Lung (tissue), 12 donors: ENCODE data around the gene ABCC2. TPM values are rescaled to one million over a fixed set of nuclear protein-coding genes. Genes with fewer than 3 reads are reported as not detected.

Experiments used
- ATAC-seq: fragments of 200-7000 bp; cut with Tn5 transposase; one replicate; pipeline ENCODE4 v1.9.1; 2020; ENCODE audit warnings: moderate number of reproducible peaks; ENCODE audit not compliant: insufficient read depth, low FRiP score
- DNase-seq, 3 donors: peaks; one replicate each; pipeline ENCODE4 v3.0.0-alpha.2; 2013 to 2017
- H3K27ac ChIP-seq, 2 donors: one replicate each; pipeline ENCODE4 v1.5.1; 2013; ENCODE audit warnings: mild to moderate bottlenecking in 2 of 2, moderate library complexity in 2 of 2, control low read depth in 1 of 2, inconsistent platforms in 1 of 2, low read depth in 1 of 2, low read length in 1 of 2
- H3K27me3 ChIP-seq, 3 donors: one replicate each; pipeline ENCODE4 v1.5.1; 2013; ENCODE audit warnings: low read length in 2 of 3; ENCODE audit not compliant: control insufficient read depth in 3 of 3, insufficient read depth in 3 of 3
- H3K36me3 ChIP-seq, 4 donors: one replicate each; pipeline ENCODE4 v1.5.1; 2013; ENCODE audit warnings: low read length in 4 of 4, mild to moderate bottlenecking in 1 of 4, moderate library complexity in 1 of 4; ENCODE audit not compliant: control insufficient read depth in 4 of 4, insufficient read depth in 4 of 4
- H3K4me1 ChIP-seq, 5 donors: one replicate each; pipeline ENCODE4 v1.5.1; 2013; ENCODE audit warnings: low read length in 5 of 5, mild to moderate bottlenecking in 2 of 5, moderate library complexity in 1 of 5; ENCODE audit not compliant: control insufficient read depth in 5 of 5, insufficient read depth in 5 of 5
- H3K4me3 ChIP-seq: one replicate; pipeline ENCODE4 v1.5.1; 2013; ENCODE audit warnings: mild to moderate bottlenecking, control low read depth, moderate library complexity
- H3K9ac ChIP-seq, 2 donors: one replicate each; pipeline ENCODE4 v1.5.1; 2013; ENCODE audit warnings: low read length in 2 of 2, control low read depth in 1 of 2; ENCODE audit not compliant: insufficient read depth in 1 of 2
- H3K9me3 ChIP-seq, 4 donors: one replicate each; pipeline ENCODE4 v1.5.1; 2013; ENCODE audit warnings: low read length in 3 of 4, mild to moderate bottlenecking in 1 of 4, moderate library complexity in 1 of 4; ENCODE audit not compliant: control insufficient read depth in 4 of 4, insufficient read depth in 3 of 4
- WGBS, 2 donors: extraction: QIAGEN DNeasy Blood & Tissue Kit; methylation state at CpG; one replicate each; pipeline ENCODE4 v1.1.7; 2013; 5-methylcytosine and 5-hydroxymethylcytosine counted together
- polyA plus RNA-seq, 2 donors: library from polyadenylated mRNA; stranded (reverse); fragments of 200-250 nt; gene quantifications; one replicate each; pipeline ENCODE4 v1.2.1, GENCODE V29; 2013
- total RNA-seq, 2 donors: library from RNA; depleted of rRNA in 1 of 2; stranded (reverse); fragments of >200 nt in 1 of 2; gene quantifications; one replicate each; pipeline ENCODE4 v1.2.1, GENCODE V29; 2014 to 2021
- TF ChIP-seq, protein P1 (sequence below): IDR thresholded peaks from 2 replicates; pipeline ENCODE4 v1.5.1; 2012; ENCODE audit warnings: mild to moderate bottlenecking; ENCODE audit errors: control extremely low read depth, extremely low read depth
- donor health status: control.
- donor health status: control.
- donor health status: Bipolar disorder and iron deficiency.
- donor health status: healthy.
- donor health status: DM: yes; HTN: yes; CAD: no.

Gene ABCC2
- total and polyA plus RNA-seq, 4 donors, result 0.47 to 1.3 (median 0.96) TPM

DNA sequence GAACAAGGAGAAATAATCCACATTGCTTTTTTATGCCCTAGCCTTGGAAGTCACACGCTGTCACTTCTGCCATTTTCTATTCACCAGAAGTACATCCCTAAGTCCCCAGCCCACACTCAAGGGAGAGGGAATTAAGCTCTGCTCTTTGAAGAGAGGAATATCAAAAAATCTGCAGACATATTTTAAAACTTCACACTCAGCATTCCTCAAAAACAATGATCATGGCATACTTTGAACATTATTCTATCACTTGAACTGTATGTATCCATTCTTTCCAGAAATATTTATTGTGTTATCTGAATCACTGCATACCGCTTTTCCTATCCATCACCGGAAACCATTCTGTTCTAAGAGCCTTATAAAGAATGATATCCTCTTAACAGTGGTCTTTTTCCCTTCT, 9.4 kb downstream of the ABCC2 start:
- no peaks in the 10 kb centered on the region for H3K27me3 ChIP-seq
- H3K9ac ChIP-seq, result no peak overlapping the region
- DNase-seq (no peak), ATAC-seq (no peak)
- no peak overlapping the region for H3K4me3 ChIP-seq
- 92 to 97% methylated on average over 3 of the region's 3 CpGs for WGBS, 2 donors
- TF ChIP-seq, protein P1, sequence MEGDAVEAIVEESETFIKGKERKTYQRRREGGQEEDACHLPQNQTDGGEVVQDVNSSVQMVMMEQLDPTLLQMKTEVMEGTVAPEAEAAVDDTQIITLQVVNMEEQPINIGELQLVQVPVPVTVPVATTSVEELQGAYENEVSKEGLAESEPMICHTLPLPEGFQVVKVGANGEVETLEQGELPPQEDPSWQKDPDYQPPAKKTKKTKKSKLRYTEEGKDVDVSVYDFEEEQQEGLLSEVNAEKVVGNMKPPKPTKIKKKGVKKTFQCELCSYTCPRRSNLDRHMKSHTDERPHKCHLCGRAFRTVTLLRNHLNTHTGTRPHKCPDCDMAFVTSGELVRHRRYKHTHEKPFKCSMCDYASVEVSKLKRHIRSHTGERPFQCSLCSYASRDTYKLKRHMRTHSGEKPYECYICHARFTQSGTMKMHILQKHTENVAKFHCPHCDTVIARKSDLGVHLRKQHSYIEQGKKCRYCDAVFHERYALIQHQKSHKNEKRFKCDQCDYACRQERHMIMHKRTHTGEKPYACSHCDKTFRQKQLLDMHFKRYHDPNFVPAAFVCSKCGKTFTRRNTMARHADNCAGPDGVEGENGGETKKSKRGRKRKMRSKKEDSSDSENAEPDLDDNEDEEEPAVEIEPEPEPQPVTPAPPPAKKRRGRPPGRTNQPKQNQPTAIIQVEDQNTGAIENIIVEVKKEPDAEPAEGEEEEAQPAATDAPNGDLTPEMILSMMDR, result no peak
- no peak overlapping the region for H3K27ac ChIP-seq
- H3K9me3 ChIP-seq, result no peaks in the 10 kb centered on the region
- no peaks in the 10 kb centered on the region for H3K36me3 ChIP-seq
- H3K4me1 ChIP-seq, result no peaks in the 10 kb centered on the region

DNA sequence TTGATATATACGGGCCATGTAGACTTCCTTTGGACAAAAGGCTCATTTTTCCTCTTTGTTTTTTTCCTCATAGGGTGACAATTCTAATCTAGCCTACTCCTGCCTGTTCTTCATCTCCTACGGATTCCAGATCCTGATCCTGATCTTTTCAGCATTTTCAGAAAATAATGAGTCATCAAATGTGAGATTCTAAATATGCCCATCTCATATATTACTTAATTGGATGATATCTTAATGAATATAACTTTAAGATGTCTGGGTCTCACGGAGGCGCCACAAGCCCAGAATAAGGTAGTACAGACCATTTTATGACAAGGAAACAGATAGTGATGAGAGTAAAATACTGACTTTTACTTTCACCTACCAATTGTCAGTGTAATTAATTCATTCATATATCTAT, 11.4 kb downstream of the ABCC2 start:
- H3K4me1 ChIP-seq, result no peaks in the 10 kb centered on the region
- H3K36me3 ChIP-seq, result no peaks in the 10 kb centered on the region
- 93 to 95% methylated on average over 4 of the region's 4 CpGs for WGBS, 2 donors
- H3K27ac ChIP-seq, result no peak overlapping the region
- ATAC-seq, result no peak
- no peak overlapping the region for H3K4me3 ChIP-seq
- no peak overlapping the region for H3K9ac ChIP-seq
- H3K9me3 ChIP-seq, result no peaks in the 10 kb centered on the region
- TF ChIP-seq, protein P1, result no peak
- no peak for DNase-seq
- H3K27me3 ChIP-seq, result no peaks in the 10 kb centered on the region

DNA sequence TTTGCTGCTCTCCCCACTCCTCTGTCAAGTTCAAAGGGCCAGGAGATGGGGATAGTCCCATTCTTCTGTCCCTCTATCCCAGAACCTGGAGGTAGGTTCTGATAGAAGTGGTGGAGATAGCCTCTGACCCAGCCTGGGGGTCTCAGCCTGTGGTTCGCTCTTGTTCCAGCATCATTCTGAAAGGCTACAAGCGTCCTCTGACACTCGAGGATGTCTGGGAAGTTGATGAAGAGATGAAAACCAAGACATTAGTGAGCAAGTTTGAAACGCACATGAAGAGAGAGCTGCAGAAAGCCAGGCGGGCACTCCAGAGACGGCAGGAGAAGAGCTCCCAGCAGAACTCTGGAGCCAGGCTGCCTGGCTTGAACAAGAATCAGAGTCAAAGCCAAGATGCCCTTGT, 14.5 kb downstream of the ABCC2 start:
- WGBS, 2 donors, result 86 to 93% methylated on average over 6 of the region's 6 CpGs
- no peaks in the 10 kb centered on the region for H3K27me3 ChIP-seq
- TF ChIP-seq, protein P1, result no peak
- DNase-seq (no peak), ATAC-seq (no peak)
- no peaks in the 10 kb centered on the region for H3K9me3 ChIP-seq
- H3K36me3 ChIP-seq, result no peaks in the 10 kb centered on the region
- H3K9ac ChIP-seq, result no peak overlapping the region
- no peaks in the 10 kb centered on the region for H3K4me1 ChIP-seq
- no peak overlapping the region for H3K27ac ChIP-seq
- no peak overlapping the region for H3K4me3 ChIP-seq

DNA sequence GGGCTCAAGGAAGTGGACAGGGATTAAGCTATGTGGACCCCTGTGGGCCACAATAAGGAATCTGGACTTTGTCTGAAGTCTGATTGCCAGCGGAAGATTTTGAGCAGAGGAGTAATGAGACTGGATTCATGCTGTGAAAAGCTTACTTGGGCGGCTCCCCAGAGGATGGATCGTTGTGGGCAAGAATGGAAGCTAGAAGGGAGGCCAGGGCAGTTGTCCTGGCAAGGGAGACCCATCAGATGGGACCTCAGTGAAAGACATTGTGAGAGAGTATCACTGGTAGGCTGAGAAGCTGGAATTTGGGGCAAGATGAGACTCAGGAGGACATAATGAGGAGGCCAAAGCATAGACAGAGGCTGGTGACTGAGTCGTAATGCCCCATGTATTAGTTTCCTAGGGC, 15.6 kb downstream of the ABCC2 start:
- Histone ChIP-seq H3K27me3 (no peaks in the 10 kb centered on the region), H3K9ac (no peak overlapping the region), H3K4me1 (no peaks in the 10 kb centered on the region), H3K9me3 (no peaks in the 10 kb centered on the region), H3K4me3 (no peak overlapping the region), H3K27ac (no peak overlapping the region), H3K36me3 (no peaks in the 10 kb centered on the region)
- 96 to 99% methylated on average over 4 of the region's 4 CpGs for WGBS, 2 donors
- DNase-seq (no peak), ATAC-seq (no peak)
- TF ChIP-seq, protein P1, result no peak
